Activated CD4-positive, alpha-beta memory T cell treated with anti-CD3 and anti-CD28 coated beads, Interleukin-2, amount 10 ng/mL, durations not matched to agents 7 days and 5 days (primary cell): ENCODE data around the gene MAPK13. TPM values are rescaled to one million over a fixed set of nuclear protein-coding genes. Genes with fewer than 3 reads are reported as not detected.

ENCODE experiments used
- CTCF ChIA-PET: fragments of 350-600 bp; sonication (Branson Sonifier 250); formaldehyde crosslinking; loops from one replicate; lab custom pipeline; 2021; ENCODE audit warnings: antibody characterized with exemption, inconsistent platforms; lab: Charles Lee
- POLR2A ChIA-PET: fragments of 350-600 bp; sonication (Branson Sonifier 250); formaldehyde crosslinking; loops from one replicate; lab custom pipeline; 2021; ENCODE audit warnings: antibody characterized with exemption; lab: Charles Lee
- DNase-seq: peaks from one replicate; pipeline ENCODE4 v3.0.0-alpha.2; 2020
- H3K27ac Mint-ChIP-seq: one replicate; pipeline ENCODE4 v1.8.0; 2021; ENCODE audit warnings: mild to moderate bottlenecking, mixed read lengths
- H3K27me3 Mint-ChIP-seq: one replicate; pipeline ENCODE4 v1.8.0; 2021; ENCODE audit warnings: mixed read lengths
- H3K36me3 Mint-ChIP-seq: one replicate; pipeline ENCODE4 v1.8.0; 2021; ENCODE audit warnings: low read depth, mixed read lengths
- H3K4me1 Mint-ChIP-seq: one replicate; pipeline ENCODE4 v1.8.0; 2021; ENCODE audit warnings: mixed read lengths
- H3K4me3 Mint-ChIP-seq: one replicate; pipeline ENCODE4 v1.8.0; 2021; ENCODE audit warnings: mild to moderate bottlenecking, mixed read lengths
- H3K9me3 Mint-ChIP-seq: one replicate; pipeline ENCODE4 v1.8.0; 2021; ENCODE audit warnings: mixed read lengths
- total RNA-seq, 2 experiments: library from RNA; stranded (reverse); gene quantifications; one replicate each; pipeline ENCODE4 v1.2.3, GENCODE V29; 2021

The MAPK13 gene
- total RNA-seq, 2 experiments from 2014 or later = 53.7 to 56.2 TPM

DNA sequence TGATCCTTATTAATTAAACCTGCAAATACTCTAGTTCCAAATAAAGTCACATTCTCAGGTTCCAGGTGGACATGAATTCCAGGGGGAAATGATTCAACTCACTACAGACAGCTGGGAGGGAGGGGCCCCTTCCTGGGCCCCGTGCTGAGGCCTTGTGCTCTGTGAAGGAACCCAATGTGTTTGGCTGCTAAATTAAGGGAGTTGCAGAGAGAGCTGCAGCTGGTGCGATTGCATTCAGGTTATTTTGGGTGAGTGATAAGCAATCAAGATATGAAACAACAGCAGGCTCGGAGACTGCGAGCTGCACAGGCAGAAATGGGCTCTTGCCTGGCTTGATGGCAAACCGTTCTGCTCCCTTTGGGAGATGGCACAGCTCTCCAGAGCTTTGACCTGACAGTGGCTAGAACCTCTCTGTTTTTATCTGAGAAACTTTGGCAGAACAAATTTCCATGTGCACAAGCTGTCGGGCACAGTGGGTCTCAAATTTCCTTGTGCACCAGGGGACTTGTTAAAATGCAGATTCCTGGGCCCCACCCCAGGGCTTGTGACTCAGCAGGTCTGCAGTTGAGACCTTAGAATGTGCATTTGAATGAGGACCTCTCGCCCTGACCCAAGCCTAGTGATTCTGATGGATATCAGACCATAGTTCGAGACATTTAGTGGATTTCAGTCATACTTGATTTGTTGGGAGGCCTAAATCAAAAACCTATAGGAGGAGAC, 9.8 kb downstream of the MAPK13 start:
- no peaks in the 10 kb centered on the region for H3K9me3 Mint-ChIP-seq
- H3K36me3 Mint-ChIP-seq = peaks cover 51% of the 10 kb centered on the region
- H3K4me3 Mint-ChIP-seq = no peak overlapping the region
- no peak for DNase-seq
- ChIA-PET POLR2A (interaction anchor here (0.6 to 7.6 kb wide), 3 partner anchors 10 to 112 kb away, joined by 3 to 42 read pairs (median 12); partner anchors contain the start of genes MAPK13 and MAPK14), CTCF (interaction anchor here (0.8 to 2.2 kb wide), 7 partner anchors 8 to 55 kb away, joined by 3 to 9 read pairs (median 4); no protein-coding TSS in a partner anchor)
- no peaks in the 10 kb centered on the region for H3K27me3 Mint-ChIP-seq
- peaks cover 32% of the 10 kb centered on the region for H3K4me1 Mint-ChIP-seq
- peak overlapping the region; percentile 49 for H3K27ac Mint-ChIP-seq

DNA sequence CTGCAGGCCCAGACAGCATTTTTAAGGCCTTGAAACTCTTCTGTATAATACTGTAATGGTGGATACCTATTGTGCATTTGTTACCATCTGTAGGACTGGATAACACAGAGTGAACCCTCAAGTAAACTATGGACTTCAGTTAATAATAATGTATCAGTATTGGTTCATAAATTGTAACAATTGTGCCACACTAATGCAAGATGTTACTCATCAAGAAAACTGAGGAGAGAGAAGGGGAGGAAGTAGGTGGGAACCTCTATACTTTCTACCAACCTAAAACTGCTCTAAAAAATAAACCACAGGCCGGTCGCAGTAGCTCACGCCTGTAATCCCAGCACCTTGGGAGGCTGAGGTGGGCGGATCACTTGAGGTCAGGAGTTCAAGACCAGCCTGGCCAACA, 10.8 kb downstream of the MAPK13 start:
- no peak overlapping the region for H3K4me3 Mint-ChIP-seq
- POLR2A ChIA-PET = interaction anchor here (1.2 to 7.6 kb wide), 5 partner anchors 8 to 113 kb away, joined by 4 to 42 read pairs (median 5); partner anchors contain the start of genes MAPK13 and MAPK14
- peaks cover 44% of the 10 kb centered on the region for H3K36me3 Mint-ChIP-seq

DNA sequence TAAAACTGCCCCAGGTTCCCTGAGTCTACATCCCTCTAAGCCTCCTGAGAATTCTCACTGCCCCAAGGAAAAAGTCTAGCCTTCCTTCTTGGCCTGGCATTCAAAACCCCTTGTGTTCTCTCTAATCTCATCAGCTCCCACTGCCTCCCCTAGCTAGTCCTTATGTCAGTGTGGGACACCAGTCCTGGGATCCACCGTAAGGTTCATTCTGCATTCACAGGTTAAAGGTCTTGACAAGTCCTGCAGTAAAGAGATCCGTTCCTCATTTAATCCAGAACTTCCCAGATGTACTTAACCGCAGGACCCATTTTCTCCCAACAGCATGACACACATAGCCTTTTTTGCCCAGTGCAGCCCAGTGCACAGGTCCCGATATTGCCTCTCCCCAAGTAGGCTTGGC, 11.6 kb downstream of the MAPK13 start:
- CTCF ChIA-PET = no interaction called here
- POLR2A ChIA-PET = interaction anchor here (1.2 to 7.6 kb wide), 5 partner anchors 9 to 113 kb away, joined by 4 to 42 read pairs (median 5); partner anchors contain the start of genes MAPK13 and MAPK14

More for the DNA sequence above, 10.8 kb downstream of the MAPK13 start:
- H3K4me1 Mint-ChIP-seq = peaks cover 32% of the 10 kb centered on the region
- H3K27me3 Mint-ChIP-seq = no peaks in the 10 kb centered on the region
- peak overlapping the region; percentile 56 for H3K27ac Mint-ChIP-seq
- H3K9me3 Mint-ChIP-seq = no peaks in the 10 kb centered on the region
- CTCF ChIA-PET = interaction anchor here (1.6 to 2.2 kb wide), 2 partner anchors 9 to 54 kb away, joined by 3 to 8 read pairs; no protein-coding TSS in a partner anchor
- no peak for DNase-seq

DNA sequence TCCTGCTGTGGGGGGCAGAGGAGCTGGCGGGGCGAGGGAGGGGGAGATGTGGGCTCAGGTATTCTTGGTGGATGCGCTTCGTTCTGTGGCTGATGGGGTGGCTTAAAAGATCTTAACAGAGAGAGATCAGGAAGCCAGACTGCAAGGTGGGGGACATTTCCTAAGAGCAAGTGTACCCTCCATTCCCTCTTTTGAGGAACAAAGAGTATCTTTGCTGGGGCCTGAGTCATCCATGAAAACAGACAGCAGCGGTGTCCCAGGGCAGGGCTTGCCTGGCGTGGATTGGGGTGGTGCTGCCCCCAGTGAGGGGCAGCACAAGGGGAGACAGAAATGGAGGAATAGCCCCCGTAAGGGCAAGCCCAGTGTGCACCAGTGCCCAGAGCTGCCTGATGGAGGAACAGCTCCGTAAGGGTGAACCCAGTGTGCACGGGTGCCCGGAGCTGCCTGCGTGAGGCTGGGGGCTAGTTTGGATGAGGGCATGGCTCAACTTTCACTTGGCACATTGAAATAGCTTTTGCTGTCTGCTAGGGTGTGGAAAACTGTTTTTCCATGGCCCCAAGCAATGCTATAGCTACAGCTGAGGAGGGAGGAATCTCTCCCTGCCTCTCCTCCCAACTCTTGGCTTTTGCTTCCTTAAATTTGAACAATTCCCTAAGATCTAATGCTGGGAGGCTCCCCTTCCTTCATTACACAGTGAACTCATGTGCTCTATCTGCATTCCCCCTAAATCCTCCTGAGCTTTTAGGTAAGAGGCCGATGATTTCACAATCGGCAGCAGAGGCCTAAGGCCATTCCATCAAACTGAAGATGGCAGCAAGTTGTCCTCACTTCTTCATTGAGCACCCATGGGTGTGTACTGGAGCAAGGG, 12.9 kb downstream of the MAPK13 start:
- Mint-ChIP-seq H3K27me3 (no peaks in the 10 kb centered on the region), H3K27ac (no peak overlapping the region), H3K9me3 (peaks cover 8% of the 10 kb centered on the region), H3K36me3 (peaks cover 35% of the 10 kb centered on the region), H3K4me1 (peaks cover 45% of the 10 kb centered on the region), H3K4me3 (no peak overlapping the region)
- POLR2A ChIA-PET = interaction anchor here (0.7 to 7.6 kb wide), 6 partner anchors 10 to 226 kb away, joined by 3 to 42 read pairs (median 4); partner anchors contain the start of gene MAPK13
- CTCF ChIA-PET = no interaction called here
- no peak for DNase-seq

More for the DNA sequence above, 11.6 kb downstream of the MAPK13 start:
- H3K27ac Mint-ChIP-seq = peak overlapping the region; percentile 26
- peaks cover 38% of the 10 kb centered on the region for H3K4me1 Mint-ChIP-seq
- no peaks in the 10 kb centered on the region for H3K9me3 Mint-ChIP-seq
- no peaks in the 10 kb centered on the region for H3K27me3 Mint-ChIP-seq
- H3K4me3 Mint-ChIP-seq = no peak overlapping the region
- H3K36me3 Mint-ChIP-seq = peaks cover 37% of the 10 kb centered on the region
- DNase-seq = no peak

DNA sequence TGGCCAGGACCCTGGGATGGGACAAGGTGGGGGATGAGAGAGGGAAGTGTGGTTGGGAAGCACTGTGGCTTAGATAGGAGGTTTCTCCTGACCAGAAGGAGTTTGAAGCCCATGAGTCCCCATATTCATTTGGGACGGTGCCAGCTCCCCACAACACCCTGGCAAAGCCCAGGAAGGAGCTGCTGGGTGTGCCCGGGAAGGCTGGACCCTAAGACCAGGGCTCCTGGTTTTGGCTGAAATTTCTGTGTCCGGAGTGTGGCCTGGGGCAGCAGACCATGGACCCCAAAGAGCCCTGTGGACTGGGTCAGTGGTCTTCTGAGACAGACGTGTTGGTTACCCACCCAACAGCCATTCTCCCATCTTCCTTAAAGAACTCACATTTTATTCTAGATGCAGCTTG, 15.2 kb downstream of the MAPK13 start:
- DNase-seq = no peak
- POLR2A ChIA-PET = interaction anchor here (0.8 to 7.6 kb wide), 5 partner anchors 12 to 117 kb away, joined by 3 to 42 read pairs (median 3); partner anchors contain the start of gene MAPK13
- H3K36me3 Mint-ChIP-seq = peaks cover 20% of the 10 kb centered on the region
- H3K4me1 Mint-ChIP-seq = peaks cover 45% of the 10 kb centered on the region
- CTCF ChIA-PET = interaction anchor here (1.1 kb wide), 1 partner anchor 157 kb away, joined by 4 read pairs; no protein-coding TSS in a partner anchor
- no peak overlapping the region for H3K27ac Mint-ChIP-seq
- no peaks in the 10 kb centered on the region for H3K27me3 Mint-ChIP-seq
- H3K4me3 Mint-ChIP-seq = no peak overlapping the region
- peaks cover 17% of the 10 kb centered on the region for H3K9me3 Mint-ChIP-seq

DNA sequence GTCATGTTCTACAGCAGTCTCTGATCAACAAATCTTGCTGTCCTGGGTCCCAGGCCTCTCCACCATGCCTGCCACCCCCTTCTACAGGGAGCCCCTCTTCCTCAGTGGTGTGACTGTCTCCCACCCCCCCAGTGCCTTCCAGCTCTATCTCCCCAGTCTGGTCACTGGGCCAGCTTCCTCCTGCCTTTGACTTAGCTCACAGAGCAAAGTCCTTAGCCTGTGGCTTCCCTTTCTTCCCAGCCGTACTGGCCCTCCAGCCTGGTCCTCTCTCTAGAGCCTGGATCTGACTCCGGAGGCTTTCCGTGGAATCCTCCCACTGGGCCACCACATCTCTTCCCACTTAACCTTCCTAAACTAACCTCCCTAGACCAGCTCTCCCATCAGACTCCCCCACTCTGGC, 17.0 kb downstream of the MAPK13 start:
- ChIA-PET CTCF (interaction anchor here (1.2 kb wide), 1 partner anchor 16 kb away, joined by 5 read pairs; no protein-coding TSS in a partner anchor), POLR2A (interaction anchor here (1.0 kb wide), 1 partner anchor 10 kb away, joined by 3 read pairs; no protein-coding TSS in a partner anchor)
- Mint-ChIP-seq H3K36me3 (peaks cover 9% of the 10 kb centered on the region), H3K9me3 (peaks cover 17% of the 10 kb centered on the region), H3K4me1 (peaks cover 29% of the 10 kb centered on the region), H3K27ac (peak overlapping the region; percentile 33), H3K27me3 (no peaks in the 10 kb centered on the region), H3K4me3 (no peak overlapping the region)
- DNase-seq = no peak

DNA sequence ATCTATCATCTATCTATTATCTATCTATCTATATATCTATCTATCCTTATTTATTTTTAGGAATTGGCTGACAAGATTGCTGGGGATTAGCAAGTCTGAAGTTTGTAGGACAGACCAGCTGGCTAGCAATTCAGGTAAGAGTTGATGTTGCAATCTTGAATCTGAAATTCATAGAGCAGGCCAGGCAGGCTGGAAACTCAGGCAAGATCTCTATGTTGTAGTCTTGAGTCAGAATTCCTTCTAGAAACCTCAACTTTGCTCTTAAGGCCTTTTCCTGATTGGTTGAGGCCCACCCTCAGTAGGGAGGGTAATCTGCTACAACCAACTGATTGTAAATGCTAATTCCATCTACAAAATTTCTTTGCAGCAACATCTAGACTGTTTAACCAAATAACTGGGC, 19.2 kb downstream of the MAPK13 start:
- CTCF ChIA-PET = interaction anchor here (1.4 kb wide), 1 partner anchor 10 kb away, joined by 4 read pairs; no protein-coding TSS in a partner anchor
- POLR2A ChIA-PET = interaction anchor here (1.1 kb wide), 1 partner anchor 18 kb away, joined by 3 read pairs; no protein-coding TSS in a partner anchor
- DNase-seq = no peak
- Mint-ChIP-seq H3K9me3 (peaks cover 17% of the 10 kb centered on the region), H3K4me3 (no peak overlapping the region), H3K36me3 (peaks cover 7% of the 10 kb centered on the region), H3K27ac (no peak overlapping the region), H3K4me1 (peaks cover 26% of the 10 kb centered on the region), H3K27me3 (no peaks in the 10 kb centered on the region)

DNA sequence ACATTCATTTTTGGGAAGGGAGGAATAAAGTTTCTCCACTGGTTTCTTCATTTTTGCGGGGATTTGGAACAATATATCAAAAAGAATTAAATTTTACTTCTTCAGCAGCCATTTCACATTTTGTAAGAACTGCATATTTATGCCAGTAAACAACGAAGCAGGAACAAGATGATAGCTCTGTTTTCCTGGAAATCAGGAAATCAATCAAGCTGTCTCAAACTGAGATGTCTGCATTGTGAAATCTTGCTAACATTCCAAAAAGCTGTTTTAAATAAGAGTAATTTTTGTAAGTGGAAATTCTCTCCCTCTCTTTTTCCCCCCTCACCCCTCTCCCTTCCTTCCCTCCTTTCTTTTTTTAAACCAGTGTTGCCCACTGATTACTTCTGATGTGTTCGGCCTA, 20.0 kb downstream of the MAPK13 start:
- peaks cover 7% of the 10 kb centered on the region for H3K36me3 Mint-ChIP-seq
- DNase-seq = no peak
- H3K4me1 Mint-ChIP-seq = peaks cover 26% of the 10 kb centered on the region
- POLR2A ChIA-PET = interaction anchor here (1.1 kb wide), 1 partner anchor 19 kb away, joined by 3 read pairs; no protein-coding TSS in a partner anchor
- peaks cover 17% of the 10 kb centered on the region for H3K9me3 Mint-ChIP-seq
- no peaks in the 10 kb centered on the region for H3K27me3 Mint-ChIP-seq
- CTCF ChIA-PET = interaction anchor here (1.4 kb wide), 1 partner anchor 10 kb away, joined by 4 read pairs; no protein-coding TSS in a partner anchor
- no peak overlapping the region for H3K4me3 Mint-ChIP-seq
- H3K27ac Mint-ChIP-seq = no peak overlapping the region

DNA sequence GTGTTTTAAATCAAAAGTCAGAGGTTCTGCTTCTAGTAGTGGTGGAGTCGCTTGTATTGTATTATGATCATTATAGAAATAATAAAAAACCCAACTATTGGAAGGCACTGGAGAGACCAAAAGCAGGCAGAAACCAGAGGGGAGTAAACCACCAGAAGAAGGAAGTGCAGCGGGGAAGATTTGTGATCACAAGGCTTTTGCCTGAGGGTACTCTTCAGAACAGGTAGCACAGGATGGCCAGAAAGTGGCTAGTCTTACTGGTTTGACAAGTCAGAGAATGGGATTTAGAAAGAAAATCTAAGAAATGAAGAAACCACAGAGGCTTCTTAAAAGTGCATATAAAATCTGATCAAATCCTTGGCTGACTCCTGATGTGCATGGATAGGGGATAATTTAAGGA, 24.0 kb downstream of the MAPK13 start:
- Mint-ChIP-seq H3K27me3 (no peaks in the 10 kb centered on the region), H3K27ac (no peak overlapping the region), H3K9me3 (peaks cover 10% of the 10 kb centered on the region), H3K4me1 (peaks cover 13% of the 10 kb centered on the region), H3K4me3 (no peak overlapping the region), H3K36me3 (peaks cover 9% of the 10 kb centered on the region)
- CTCF ChIA-PET = no interaction called here
- POLR2A ChIA-PET = no interaction called here
- no peak for DNase-seq

DNA sequence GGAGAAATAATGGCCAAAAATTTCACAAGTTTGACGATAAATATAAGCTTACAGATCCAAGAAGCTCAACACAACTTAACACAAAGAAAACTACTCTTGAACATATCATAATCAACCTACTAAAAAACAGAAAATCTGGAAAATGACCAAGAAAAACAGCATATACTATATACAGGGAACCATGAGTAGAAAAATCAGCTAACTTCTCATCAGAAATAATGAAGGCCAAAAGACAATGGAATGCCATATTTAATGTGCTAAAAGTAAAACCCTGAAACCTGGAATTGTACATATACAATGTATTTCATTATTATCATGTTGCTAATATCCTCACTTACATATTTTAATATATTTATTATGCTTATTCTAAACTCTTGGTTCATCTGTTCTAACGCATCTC, 25.3 kb downstream of the MAPK13 start:
- no peak overlapping the region for H3K4me3 Mint-ChIP-seq
- peaks cover 9% of the 10 kb centered on the region for H3K36me3 Mint-ChIP-seq
- H3K27me3 Mint-ChIP-seq = no peaks in the 10 kb centered on the region
- CTCF ChIA-PET = no interaction called here
- H3K27ac Mint-ChIP-seq = no peak overlapping the region
- H3K4me1 Mint-ChIP-seq = peaks cover under 1% of the 10 kb centered on the region
- peaks cover 17% of the 10 kb centered on the region for H3K9me3 Mint-ChIP-seq
- POLR2A ChIA-PET = interaction anchor here (0.6 to 1.1 kb wide), 2 partner anchors 24 to 52 kb away, joined by 3 read pairs; no protein-coding TSS in a partner anchor
- no peak for DNase-seq

DNA sequence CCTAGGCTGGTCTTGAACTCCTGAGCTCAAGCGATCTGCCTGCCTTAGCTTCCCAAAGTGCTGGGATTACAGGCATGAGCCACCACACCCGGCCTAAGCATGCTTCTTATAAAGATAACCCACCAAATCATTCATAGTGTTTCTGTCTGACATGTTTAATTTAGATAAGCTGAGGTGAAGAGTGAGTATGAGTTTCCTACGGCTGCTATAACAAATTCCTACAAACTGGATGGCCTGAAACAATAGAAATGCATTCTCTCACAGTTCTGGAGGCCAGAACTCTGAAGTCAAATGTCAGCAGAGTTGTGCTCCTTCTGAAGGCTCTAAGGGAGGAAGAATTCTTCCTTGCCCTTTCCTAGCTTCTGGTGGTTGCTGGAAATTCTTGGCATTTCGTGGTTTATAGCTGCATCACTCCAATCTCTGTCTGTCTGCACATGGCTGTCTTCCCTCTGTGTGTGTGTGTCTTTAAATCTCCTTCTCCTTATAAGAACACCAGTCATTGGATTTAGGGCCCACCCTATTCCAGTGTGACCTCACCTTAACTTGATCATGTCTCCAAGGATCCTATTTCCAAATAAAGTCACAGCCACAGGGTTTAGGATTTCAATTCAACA, 29.9 kb downstream of the MAPK13 start:
- Mint-ChIP-seq H3K27ac (no peak overlapping the region), H3K4me3 (no peak overlapping the region), H3K9me3 (peaks cover 20% of the 10 kb centered on the region), H3K4me1 (no peaks in the 10 kb centered on the region), H3K36me3 (peaks cover 9% of the 10 kb centered on the region), H3K27me3 (no peaks in the 10 kb centered on the region)
- no peak for DNase-seq
- ChIA-PET POLR2A (no interaction called here), CTCF (interaction anchor here (0.7 kb wide), 1 partner anchor 418 kb away, joined by 6 read pairs; no protein-coding TSS in a partner anchor)
